Measurements from ENCODE around the gene FBXW10B.
A peak's percentile ranks its signal among the peaks of the same experiment; 100 is the strongest.
"Not testable (repeated sequence)": the region's sequence is repeated elsewhere in the genome, so short reads cannot be mapped to it uniquely, and the experiment has no call there.

FBXW10B gene

GRCh38 chr17:15619331-15620058, at the start of gene FBXW10B:
Gene FBXW10B (minus strand): TSS chr17:15619704. CDS start chr17:15619512, 192 bp downstream.
- H3K27me3 Mint-ChIP-seq (ENCODE audit: low read depth); H3K9me3 Mint-ChIP-seq; H3K4me1 Mint-ChIP-seq (ENCODE audit: low read depth); H3K27ac Mint-ChIP-seq; H3K36me3 Mint-ChIP-seq (ENCODE audit: low read depth); H3K4me3 Mint-ChIP-seq; DNase-seq (ENCODE audit: low spot score): not testable (repeated sequence)

GRCh38 chr17:15663691-15664090, 44.2 kb upstream of the FBXW10B start:
- peaks cover 13% of the 10 kb centered on the region for H3K36me3 Mint-ChIP-seq (ENCODE audit: low read depth)
- H3K9me3 Mint-ChIP-seq: no peaks in the 10 kb centered on the region
- H3K4me3 Mint-ChIP-seq: no peak overlapping the region
- DNase-seq (ENCODE audit: low spot score): no peak
- H3K27me3 Mint-ChIP-seq (ENCODE audit: low read depth): no peaks in the 10 kb centered on the region
- peaks cover 3% of the 10 kb centered on the region for H3K4me1 Mint-ChIP-seq (ENCODE audit: low read depth)
- H3K27ac Mint-ChIP-seq: no peak overlapping the region

- peaks cover 3% of the 10 kb centered on the region for H3K4me1 Mint-ChIP-seq (ENCODE audit: low read depth)
Measured at GRCh38 chr17:15663176-15663575, 43.7 kb upstream of the FBXW10B start.

GRCh38 chr17:15662681-15663080, 43.2 kb upstream of the FBXW10B start:
- no peak for DNase-seq (ENCODE audit: low spot score)
- Mint-ChIP-seq H3K27me3 (ENCODE audit: low read depth) (no peaks in the 10 kb centered on the region), H3K27ac (no peak overlapping the region), H3K9me3 (no peaks in the 10 kb centered on the region), H3K36me3 (ENCODE audit: low read depth) (peaks cover 11% of the 10 kb centered on the region), H3K4me1 (ENCODE audit: low read depth) (peaks cover 3% of the 10 kb centered on the region), H3K4me3 (no peak overlapping the region)

More at GRCh38 chr17:15663176-15663575, 43.7 kb upstream of the FBXW10B start:
- Mint-ChIP-seq H3K4me3 (no peak overlapping the region), H3K9me3 (no peaks in the 10 kb centered on the region), H3K27me3 (ENCODE audit: low read depth) (no peaks in the 10 kb centered on the region), H3K27ac (no peak overlapping the region), H3K36me3 (ENCODE audit: low read depth) (peaks cover 13% of the 10 kb centered on the region)
- DNase-seq (ENCODE audit: low spot score): no peak

GRCh38 chr17:15660077-15660476, 40.6 kb upstream of the FBXW10B start:
- Mint-ChIP-seq H3K27me3 (ENCODE audit: low read depth) (no peaks in the 10 kb centered on the region), H3K27ac (no peak overlapping the region), H3K9me3 (no peaks in the 10 kb centered on the region), H3K36me3 (ENCODE audit: low read depth) (peaks cover 8% of the 10 kb centered on the region), H3K4me1 (ENCODE audit: low read depth) (peaks cover 3% of the 10 kb centered on the region), H3K4me3 (no peak overlapping the region)
- no peak for DNase-seq (ENCODE audit: low spot score)

- H3K9me3 Mint-ChIP-seq: no peaks in the 10 kb centered on the region
- peaks cover 3% of the 10 kb centered on the region for H3K4me1 Mint-ChIP-seq (ENCODE audit: low read depth)
- H3K36me3 Mint-ChIP-seq (ENCODE audit: low read depth): peaks cover 8% of the 10 kb centered on the region
- DNase-seq (ENCODE audit: low spot score): no peak
- no peaks in the 10 kb centered on the region for H3K27me3 Mint-ChIP-seq (ENCODE audit: low read depth)
- no peak overlapping the region for H3K27ac Mint-ChIP-seq
- no peak overlapping the region for H3K4me3 Mint-ChIP-seq
Measured at GRCh38 chr17:15659663-15660062, 40.2 kb upstream of the FBXW10B start.

GRCh38 chr17:15659236-15659635, 39.7 kb upstream of the FBXW10B start:
- Mint-ChIP-seq H3K4me3 (no peak overlapping the region), H3K9me3 (no peaks in the 10 kb centered on the region), H3K27me3 (ENCODE audit: low read depth) (no peaks in the 10 kb centered on the region), H3K36me3 (ENCODE audit: low read depth) (peaks cover 6% of the 10 kb centered on the region), H3K27ac (no peak overlapping the region), H3K4me1 (ENCODE audit: low read depth) (peaks cover 3% of the 10 kb centered on the region)
- no peak for DNase-seq (ENCODE audit: low spot score)

GRCh38 chr17:15658296-15658695, 38.8 kb upstream of the FBXW10B start:
- no peak for DNase-seq (ENCODE audit: low spot score)
- Mint-ChIP-seq H3K4me1 (ENCODE audit: low read depth) (peaks cover 3% of the 10 kb centered on the region), H3K27ac (no peak overlapping the region), H3K4me3 (no peak overlapping the region), H3K9me3 (no peaks in the 10 kb centered on the region), H3K36me3 (ENCODE audit: low read depth) (no peaks in the 10 kb centered on the region), H3K27me3 (ENCODE audit: low read depth) (no peaks in the 10 kb centered on the region)

GRCh38 chr17:15657868-15658267, 38.4 kb upstream of the FBXW10B start:
- no peak for DNase-seq (ENCODE audit: low spot score)
- Mint-ChIP-seq H3K36me3 (ENCODE audit: low read depth) (no peaks in the 10 kb centered on the region), H3K27ac (no peak overlapping the region), H3K4me1 (ENCODE audit: low read depth) (peaks cover 3% of the 10 kb centered on the region), H3K27me3 (ENCODE audit: low read depth) (no peaks in the 10 kb centered on the region), H3K9me3 (no peaks in the 10 kb centered on the region), H3K4me3 (no peak overlapping the region)

GRCh38 chr17:15654886-15655561, 35.5 kb upstream of the FBXW10B start:
- DNase-seq (ENCODE audit: low spot score): no peak
- H3K9me3 Mint-ChIP-seq: no peaks in the 10 kb centered on the region
- H3K4me3 Mint-ChIP-seq: no peak overlapping the region
- peaks cover 14% of the 10 kb centered on the region for H3K4me1 Mint-ChIP-seq (ENCODE audit: low read depth)
- no peaks in the 10 kb centered on the region for H3K27me3 Mint-ChIP-seq (ENCODE audit: low read depth)
- H3K27ac Mint-ChIP-seq: no peak overlapping the region
- H3K36me3 Mint-ChIP-seq (ENCODE audit: low read depth): no peaks in the 10 kb centered on the region

GRCh38 chr17:15654401-15654800, 34.9 kb upstream of the FBXW10B start:
- not testable (repeated sequence) for H3K27me3 Mint-ChIP-seq (ENCODE audit: low read depth); H3K36me3 Mint-ChIP-seq (ENCODE audit: low read depth); H3K9me3 Mint-ChIP-seq; H3K27ac Mint-ChIP-seq; DNase-seq (ENCODE audit: low spot score); H3K4me3 Mint-ChIP-seq
- H3K4me1 Mint-ChIP-seq (ENCODE audit: low read depth): peaks cover 14% of the 10 kb centered on the region

- H3K4me3 Mint-ChIP-seq: peak overlapping the region; percentile 23
- no peaks in the 10 kb centered on the region for H3K9me3 Mint-ChIP-seq
- no peak for DNase-seq (ENCODE audit: low spot score)
- peaks cover 17% of the 10 kb centered on the region for H3K4me1 Mint-ChIP-seq (ENCODE audit: low read depth)
- peaks cover 1% of the 10 kb centered on the region for H3K36me3 Mint-ChIP-seq (ENCODE audit: low read depth)
- H3K27me3 Mint-ChIP-seq (ENCODE audit: low read depth): no peaks in the 10 kb centered on the region
- H3K27ac Mint-ChIP-seq: peak overlapping the region; percentile 4
Measured at GRCh38 chr17:15652960-15653359, 33.5 kb upstream of the FBXW10B start.

GRCh38 chr17:15651583-15652110, 32.1 kb upstream of the FBXW10B start:
- Mint-ChIP-seq H3K4me3 (peak overlapping the region; percentile 72), H3K27me3 (ENCODE audit: low read depth) (no peaks in the 10 kb centered on the region), H3K27ac (peak overlapping the region; percentile 73), H3K9me3 (no peaks in the 10 kb centered on the region), H3K36me3 (ENCODE audit: low read depth) (peaks cover 4% of the 10 kb centered on the region), H3K4me1 (ENCODE audit: low read depth) (peaks cover 17% of the 10 kb centered on the region)
- DNase-seq (ENCODE audit: low spot score): peak; percentile 38

GRCh38 chr17:15650741-15651582, 31.5 kb upstream of the FBXW10B start:
- Mint-ChIP-seq H3K27ac (peak overlapping the region; percentile 73), H3K4me3 (peak overlapping the region; percentile 72), H3K4me1 (ENCODE audit: low read depth) (peaks cover 17% of the 10 kb centered on the region), H3K9me3 (no peaks in the 10 kb centered on the region), H3K36me3 (ENCODE audit: low read depth) (peaks cover 4% of the 10 kb centered on the region), H3K27me3 (ENCODE audit: low read depth) (no peaks in the 10 kb centered on the region)
- DNase-seq (ENCODE audit: low spot score): no peak
